GM13977 (cell line): ENCODE measurements around the gene PRSS8.
A peak's percentile ranks its signal among the peaks of the same experiment; 100 is the strongest.
"Not testable (repeated sequence)": the region's sequence is repeated elsewhere in the genome, so short reads cannot be mapped to it uniquely, and the experiment has no call there.

Experiments
- DNase-seq: peaks from one replicate; pipeline ENCODE4 v3.0.0; 2012; ENCODE audit warnings: low spot score
- CTCF ChIP-seq: IDR thresholded peaks from 2 replicates; pipeline ENCODE4 v1.5.1; 2012; ENCODE audit warnings: mild to moderate bottlenecking, control low read depth; ENCODE audit not compliant: insufficient read depth; ENCODE audit errors: extremely low read depth, missing control alignments
- in situ Hi-C: fragments of 300-500 bp; cut with MboI; formaldehyde crosslinking; loops from one replicate; pipeline ENCODE4 v1.12.0; 2022; ENCODE audit warnings: low sequenced_read_pairs, low pct_unique_long_range_greater_than_20kb, mixed read lengths, inconsistent platforms; ENCODE audit not compliant: unreplicated experiment

The PRSS8 gene

GRCh38 chr16:31179747-31180459, 44.4 kb upstream of the PRSS8 start, which contains the start of gene FUS:
Gene FUS, plus strand, starts transcription at chr16:31180139. Its CDS starts 76 bp downstream, at chr16:31180215.
- TF ChIP-seq CTCF: no peak
- DNase-seq: peak; percentile 96
- in situ Hi-C loops: no loop called here

GRCh38 chr16:31179219-31179746, 43.8 kb upstream of the PRSS8 start:
- in situ Hi-C loops: no loop called here
- DNase-seq: no peak
- no peak for TF ChIP-seq CTCF

GRCh38 chr16:31177136-31177535, 41.6 kb upstream of the PRSS8 start:
- no peak for DNase-seq
- TF ChIP-seq CTCF: no peak
- in situ Hi-C loops: no loop called here

GRCh38 chr16:31170048-31170447, 34.5 kb upstream of the PRSS8 start:
- in situ Hi-C loops, DNase-seq: not testable (repeated sequence)

GRCh38 chr16:31168848-31169247, 33.3 kb upstream of the PRSS8 start:
- no peak for TF ChIP-seq CTCF
- DNase-seq: no peak
- in situ Hi-C loops: no loop called here

- no peak for DNase-seq
- in situ Hi-C loops: no loop called here
- no peak for TF ChIP-seq CTCF
Observed at GRCh38 chr16:31167315-31167714, 31.8 kb upstream of the PRSS8 start.

GRCh38 chr16:31157136-31157535, 21.6 kb upstream of the PRSS8 start:
- TF ChIP-seq CTCF: no peak
- no peak for DNase-seq

GRCh38 chr16:31150976-31151375, 15.4 kb upstream of the PRSS8 start:
- in situ Hi-C loops, DNase-seq: not testable (repeated sequence)

More at GRCh38 chr16:31157136-31157535, 21.6 kb upstream of the PRSS8 start:
- in situ Hi-C loops: no loop called here
